Erythroblast (primary cell): ENCODE results near the gene MYO16.

Experiments
- GATA1 ChIP-seq: IDR thresholded peaks from 2 replicates; pipeline ENCODE4 v1.6.1; 2011; ENCODE audit warnings: low read depth, mild to moderate bottlenecking, control low read depth, low read length, moderate library complexity
- POLR2A ChIP-seq: IDR thresholded peaks from 2 replicates; pipeline ENCODE4 v1.6.1; 2011; ENCODE audit warnings: mild to moderate bottlenecking, low read length

DNA sequence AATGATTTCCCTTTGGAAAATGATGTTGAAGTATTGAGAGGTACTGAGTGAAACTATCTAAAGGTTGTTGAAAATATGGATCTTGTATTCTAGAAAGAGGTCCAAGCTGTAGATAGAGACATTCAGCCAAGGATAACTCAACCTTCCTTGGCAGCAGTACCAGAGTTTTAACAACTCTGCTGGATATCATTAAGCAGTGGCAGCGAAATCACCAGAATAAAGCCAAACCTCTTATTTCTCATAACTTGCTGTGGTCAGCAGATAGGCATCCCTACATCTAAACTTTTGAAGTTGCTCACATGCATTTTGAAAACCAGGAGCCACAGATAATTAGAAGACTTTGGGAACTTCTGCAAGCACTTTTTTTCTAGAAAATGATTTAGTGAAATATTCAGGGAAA lies 597.2 kb downstream of the MYO16 start:
- TF ChIP-seq POLR2A: no peak
- no peak for TF ChIP-seq GATA1
